Fibroblast of mammary gland (primary cell): Measurements from ENCODE around the gene PAM.

Source experiments
- DNase-seq: peaks from one replicate; pipeline ENCODE4 v3.0.0-alpha.2; 2010; ENCODE audit warnings: low read depth
- H3K4me3 ChIP-seq: 2 replicates; pipeline ENCODE4 v1.5.1; 2011; ENCODE audit warnings: low read depth, mild to moderate bottlenecking, low read length, moderate library complexity; ENCODE audit not compliant: control insufficient read depth
- CTCF ChIP-seq: conservative IDR thresholded peaks from 2 replicates; pipeline ENCODE4 v1.5.1; 2011; ENCODE audit warnings: low read depth, low read length, inconsistent platforms; ENCODE audit not compliant: control insufficient read depth, insufficient read depth

Gene PAM

GRCh38 chr5:102830241-102830640 lies 75.1 kb downstream of the PAM start:
- no peak for DNase-seq
- no peak overlapping the region for H3K4me3 ChIP-seq
- no peak for TF ChIP-seq CTCF

GRCh38 chr5:102832445-102832844 lies 77.3 kb downstream of the PAM start:
- no peak overlapping the region for H3K4me3 ChIP-seq
- DNase-seq: peak; percentile 20
- TF ChIP-seq CTCF: no peak

GRCh38 chr5:102833146-102833545 lies 78.0 kb downstream of the PAM start:
- DNase-seq: no peak
- TF ChIP-seq CTCF: no peak
- H3K4me3 ChIP-seq: no peak overlapping the region

- TF ChIP-seq CTCF: no peak
- no peak for DNase-seq
- no peak overlapping the region for H3K4me3 ChIP-seq
Observed at GRCh38 chr5:102834438-102834964, 79.4 kb downstream of the PAM start.

GRCh38 chr5:102835717-102836116 lies 80.6 kb downstream of the PAM start:
- TF ChIP-seq CTCF: no peak
- no peak for DNase-seq
- H3K4me3 ChIP-seq: no peak overlapping the region

- DNase-seq: no peak
- no peak overlapping the region for H3K4me3 ChIP-seq
- TF ChIP-seq CTCF: no peak
Observed at GRCh38 chr5:102841021-102841420, 85.9 kb downstream of the PAM start.

GRCh38 chr5:102843997-102844396 lies 88.9 kb downstream of the PAM start:
- no peak for TF ChIP-seq CTCF
- no peak overlapping the region for H3K4me3 ChIP-seq
- DNase-seq: peak; percentile 39
